ENCODE measurements around the gene HDHD3.

DNA sequence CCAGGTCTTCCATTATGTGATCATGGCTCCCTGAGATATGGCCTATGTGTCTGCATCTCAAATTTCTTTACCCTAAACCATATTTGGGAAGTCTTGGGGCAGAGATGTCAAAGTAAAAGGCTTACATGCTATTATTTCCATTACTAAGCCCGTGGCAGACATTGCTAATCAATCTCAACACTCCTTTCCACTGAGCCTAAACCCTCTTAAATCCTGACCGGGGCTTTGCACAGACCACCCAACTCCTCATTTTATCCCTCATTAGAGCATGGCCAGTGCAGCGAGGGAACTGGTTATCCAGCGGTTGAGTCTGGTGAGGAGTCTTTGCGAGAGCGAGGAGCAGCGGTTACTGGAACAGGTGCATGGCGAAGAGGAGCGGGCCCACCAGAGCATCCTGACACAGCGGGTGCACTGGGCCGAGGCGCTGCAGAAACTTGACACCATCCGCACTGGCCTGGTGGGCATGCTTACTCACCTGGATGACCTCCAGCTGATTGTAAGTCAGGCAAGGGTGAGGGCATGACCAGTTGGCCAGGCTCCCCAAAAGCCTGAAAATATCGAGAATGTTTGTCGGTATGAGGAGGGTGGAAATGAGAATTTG lies 16.4 kb downstream of the HDHD3 start:
- TF ChIP-seq, protein P1, sequence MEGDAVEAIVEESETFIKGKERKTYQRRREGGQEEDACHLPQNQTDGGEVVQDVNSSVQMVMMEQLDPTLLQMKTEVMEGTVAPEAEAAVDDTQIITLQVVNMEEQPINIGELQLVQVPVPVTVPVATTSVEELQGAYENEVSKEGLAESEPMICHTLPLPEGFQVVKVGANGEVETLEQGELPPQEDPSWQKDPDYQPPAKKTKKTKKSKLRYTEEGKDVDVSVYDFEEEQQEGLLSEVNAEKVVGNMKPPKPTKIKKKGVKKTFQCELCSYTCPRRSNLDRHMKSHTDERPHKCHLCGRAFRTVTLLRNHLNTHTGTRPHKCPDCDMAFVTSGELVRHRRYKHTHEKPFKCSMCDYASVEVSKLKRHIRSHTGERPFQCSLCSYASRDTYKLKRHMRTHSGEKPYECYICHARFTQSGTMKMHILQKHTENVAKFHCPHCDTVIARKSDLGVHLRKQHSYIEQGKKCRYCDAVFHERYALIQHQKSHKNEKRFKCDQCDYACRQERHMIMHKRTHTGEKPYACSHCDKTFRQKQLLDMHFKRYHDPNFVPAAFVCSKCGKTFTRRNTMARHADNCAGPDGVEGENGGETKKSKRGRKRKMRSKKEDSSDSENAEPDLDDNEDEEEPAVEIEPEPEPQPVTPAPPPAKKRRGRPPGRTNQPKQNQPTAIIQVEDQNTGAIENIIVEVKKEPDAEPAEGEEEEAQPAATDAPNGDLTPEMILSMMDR (IDR thresholded peaks at IDR 0.05; ENCODE audit: insufficient read depth, low read depth, low read length): no peak
- no peak for TF ChIP-seq EZH2 (IDR thresholded peaks at IDR 0.05; ENCODE audit: insufficient read depth, low read length)
